HG03159 (cell line): ENCODE measurements around the gene HDGF.

Source experiments
- ATAC-seq: cut with Tn5 transposase; IDR thresholded peaks from one replicate; pipeline ENCODE4 v1.9.1; 2021; ENCODE audit warnings: mild to moderate bottlenecking, moderate library complexity; ENCODE audit not compliant: unreplicated experiment

HDGF gene

DNA sequence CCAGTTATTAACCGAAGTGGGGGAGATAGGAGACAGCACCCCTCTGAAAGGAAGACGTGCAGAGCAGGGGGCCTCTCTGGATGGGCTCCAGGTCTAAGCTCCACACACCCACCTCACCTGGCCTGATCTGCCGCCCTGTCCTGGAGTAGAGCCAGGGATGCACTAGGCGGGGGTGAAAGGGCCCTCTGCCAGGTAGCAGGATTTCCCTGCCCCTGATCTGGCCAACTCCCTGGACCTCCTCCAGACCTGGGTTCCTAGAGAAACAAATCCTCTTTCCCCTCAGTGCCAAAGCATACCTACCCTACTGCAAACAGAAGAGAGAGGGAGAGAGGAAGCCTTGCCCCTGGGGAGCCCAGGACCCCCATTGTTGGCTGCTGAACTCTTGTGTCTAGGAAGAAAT is 48.1 kb downstream of the HDGF start:
- no peak for ATAC-seq

DNA sequence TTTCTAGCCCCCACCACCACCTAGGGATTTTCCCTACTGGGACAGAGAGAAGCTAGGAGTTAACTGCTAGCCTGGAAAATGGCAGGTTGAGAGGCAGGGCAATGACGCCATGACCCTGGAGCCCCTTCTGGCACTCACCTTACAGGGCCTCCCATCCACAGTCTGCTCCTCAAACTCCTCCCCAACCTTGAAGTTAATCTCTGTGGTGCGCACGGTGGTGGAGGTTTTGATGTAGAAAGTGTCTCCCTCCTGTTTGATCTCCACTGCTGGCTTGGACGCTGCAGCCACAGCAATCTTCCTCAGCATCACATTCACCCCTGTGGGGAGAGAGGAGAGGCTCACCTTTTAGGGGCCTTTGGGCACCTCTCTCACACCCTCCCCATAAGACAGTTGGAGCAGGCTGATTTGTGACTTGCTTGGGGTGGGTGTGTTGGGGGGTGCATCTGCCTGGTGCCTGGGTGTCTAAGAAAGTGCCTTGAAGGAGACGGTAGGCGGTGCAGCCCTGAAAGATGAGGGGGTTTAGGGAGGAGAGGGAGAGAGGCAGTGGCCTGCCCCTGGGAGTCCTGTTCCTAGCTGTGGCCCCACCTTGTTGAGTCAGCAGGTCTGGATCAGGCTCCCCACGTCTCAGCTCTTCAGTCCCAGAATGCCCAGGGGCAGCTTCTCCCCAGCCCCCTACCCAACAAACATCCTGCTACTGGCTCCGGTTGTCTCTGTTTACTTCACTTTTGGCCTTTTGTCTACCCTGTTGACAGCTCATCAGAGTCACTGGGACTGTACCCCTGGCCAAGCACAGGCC is 50.5 kb downstream of the HDGF start:
- no peak for ATAC-seq

GRCh38 chr1:156698995-156699394 is 52.5 kb downstream of the HDGF start:
- ATAC-seq = no peak

- ATAC-seq = no peak
These were observed 54.0 kb downstream of the HDGF start for GRCh38 chr1:156697481-156697880.

GRCh38 chr1:156696755-156697154 is 54.7 kb downstream of the HDGF start:
- ATAC-seq = no peak

DNA sequence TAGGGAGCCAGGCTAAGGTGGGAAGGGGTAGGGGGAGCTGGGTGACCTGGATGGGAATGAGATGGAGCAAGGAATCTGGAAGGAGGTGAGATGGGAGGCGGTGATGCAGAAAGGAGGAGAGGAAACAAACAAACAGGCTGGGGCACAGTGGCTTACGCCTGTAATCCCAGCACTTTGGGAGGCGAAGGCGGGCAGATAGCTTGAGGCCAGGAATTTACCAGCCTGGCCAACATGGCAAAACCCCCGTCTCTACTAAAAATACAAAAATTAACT is 56.8 kb downstream of the HDGF start:
- ATAC-seq = no peak

DNA sequence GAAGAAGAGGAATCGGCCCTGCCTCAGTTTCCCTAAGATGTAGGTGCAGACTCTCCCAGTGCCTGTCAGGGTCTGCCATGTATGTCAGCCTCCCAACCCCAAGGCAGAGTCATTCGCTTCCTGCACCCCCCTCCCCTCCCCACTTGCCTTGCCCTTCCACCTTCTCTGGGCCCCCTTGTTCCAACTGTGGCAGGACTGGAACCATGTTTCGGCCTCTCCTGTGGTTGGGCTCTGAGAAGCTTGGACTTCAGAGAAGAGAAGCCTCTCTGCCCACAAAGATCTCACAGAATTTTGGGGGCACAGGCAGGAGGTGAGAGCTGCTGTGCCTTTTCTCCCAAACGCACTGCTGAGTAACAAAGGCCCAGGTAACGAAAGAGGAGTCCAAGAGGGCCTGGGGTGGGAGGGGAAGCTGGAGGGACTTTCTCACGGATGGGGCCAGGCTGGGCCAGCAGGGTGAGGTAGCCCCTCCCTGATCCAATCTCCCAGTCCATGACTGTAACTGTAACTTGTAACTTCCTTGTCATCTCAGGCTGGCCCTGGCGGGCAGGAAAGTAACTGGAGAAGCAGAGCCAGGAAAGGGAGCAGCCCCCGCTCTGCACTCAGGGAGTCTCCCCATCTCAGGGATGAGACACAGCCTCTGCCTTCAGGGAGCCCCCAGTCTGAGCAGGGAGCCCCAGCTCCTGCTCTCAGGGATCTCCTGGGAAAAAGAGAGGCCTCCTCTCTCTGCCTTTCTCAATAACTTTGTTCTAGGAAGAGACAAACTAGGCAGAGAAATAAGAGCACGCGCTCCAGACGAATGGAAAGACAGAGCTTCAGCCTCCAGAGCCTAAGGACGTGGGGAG is 57.4 kb downstream of the HDGF start:
- no peak for ATAC-seq

DNA sequence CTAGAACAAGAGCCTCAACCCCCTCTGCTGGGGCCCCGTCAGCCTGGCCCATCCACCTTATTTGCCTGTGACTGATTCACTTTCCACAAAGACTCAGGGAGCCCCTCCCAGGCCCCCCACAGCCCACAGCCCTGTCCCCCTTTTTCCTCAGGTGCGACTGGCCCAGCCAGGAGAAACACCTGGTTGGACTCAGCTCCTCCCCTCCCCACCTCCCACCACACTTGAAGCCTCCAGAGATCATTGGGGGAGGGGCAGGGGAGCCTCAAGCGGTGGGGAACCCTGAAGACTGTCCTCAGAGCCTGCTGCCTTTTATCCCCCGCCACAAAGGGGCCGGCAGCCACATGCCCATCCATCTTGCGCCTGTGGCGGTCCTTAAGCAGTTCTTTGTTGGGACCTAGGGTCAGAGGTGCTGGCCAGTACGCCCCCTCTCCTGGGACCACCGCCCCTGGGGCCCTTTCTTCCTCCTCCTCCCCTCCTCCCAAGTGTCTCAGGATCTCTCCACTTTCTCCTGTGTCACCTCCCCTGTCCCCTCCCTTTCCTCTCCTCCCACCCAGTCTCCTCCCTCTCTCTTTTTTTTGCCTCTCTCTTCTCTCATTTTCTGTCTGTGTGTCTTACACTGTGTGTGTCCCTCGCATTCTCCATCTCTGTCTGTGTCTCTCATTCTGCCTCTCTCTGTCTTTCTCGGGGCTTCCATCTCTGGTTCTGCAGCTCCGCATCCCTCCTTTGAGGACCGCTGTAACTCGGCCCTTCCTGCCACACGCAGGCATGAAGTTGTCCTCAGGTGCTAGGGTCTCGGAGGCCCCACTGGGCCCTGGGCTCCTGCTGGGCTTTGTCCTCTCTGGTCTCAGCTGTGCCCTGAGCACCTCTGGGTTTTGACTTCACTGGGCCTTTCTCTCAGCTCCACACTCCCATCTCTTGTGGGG is 58.3 kb downstream of the HDGF start:
- ATAC-seq = no peak

DNA sequence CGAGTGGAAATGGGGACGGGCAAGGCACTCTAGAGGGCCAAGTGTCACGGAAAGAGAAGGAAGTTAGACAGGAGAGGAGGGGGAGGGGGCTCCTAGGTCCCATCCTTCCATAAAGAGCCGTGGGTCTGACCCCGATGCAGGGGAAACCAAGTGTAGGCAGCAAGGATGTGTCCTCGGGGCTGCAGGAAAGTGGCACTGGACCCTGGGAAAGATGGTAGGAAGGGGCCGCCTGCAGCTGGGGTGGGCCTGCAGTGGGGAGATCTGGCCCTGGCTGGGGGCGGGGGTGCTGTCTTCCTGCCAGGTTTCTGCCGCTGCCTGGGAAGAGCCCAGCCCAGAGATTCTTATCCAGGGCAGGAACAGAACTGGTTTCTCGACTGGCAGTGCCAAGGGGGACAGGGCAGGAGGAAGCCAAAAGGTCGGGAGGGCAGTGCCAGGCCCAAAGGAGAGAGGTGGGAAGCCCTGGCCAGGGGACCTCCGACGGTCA is 59.0 kb downstream of the HDGF start:
- no peak for ATAC-seq
